Mucosa of rectum (tissue), 2 donors: Measurements from ENCODE around the gene MAP1LC3B2.

ENCODE experiments used
- H3K27ac ChIP-seq, 2 donors: one replicate each; pipeline ENCODE4 v1.7.0; 2013; ENCODE audit warnings: inconsistent platforms in 2 of 2, low read depth in 2 of 2, low read length in 2 of 2
- H3K27me3 ChIP-seq, 2 donors: one replicate each; pipeline ENCODE4 v1.7.0; 2013; ENCODE audit warnings: low read length in 2 of 2; ENCODE audit not compliant: control insufficient read depth in 2 of 2, insufficient read depth in 2 of 2
- H3K36me3 ChIP-seq, 2 donors: one replicate each; pipeline ENCODE4 v1.7.0; 2013; ENCODE audit warnings: low read length in 2 of 2; ENCODE audit not compliant: control insufficient read depth in 2 of 2, insufficient read depth in 2 of 2
- H3K4me1 ChIP-seq, 2 donors: one replicate each; pipeline ENCODE4 v1.7.0; 2013; ENCODE audit warnings: low read length in 2 of 2, mild to moderate bottlenecking in 1 of 2; ENCODE audit not compliant: control insufficient read depth in 2 of 2, insufficient read depth in 2 of 2
- H3K4me3 ChIP-seq, 2 donors: one replicate each; pipeline ENCODE4 v1.7.0; 2013; ENCODE audit warnings: low read length in 2 of 2
- H3K9ac ChIP-seq, 2 donors: one replicate each; pipeline ENCODE4 v1.7.0; 2013; ENCODE audit warnings: low read length in 2 of 2, low read depth in 1 of 2, mild to moderate bottlenecking in 1 of 2
- H3K9me3 ChIP-seq, 2 donors: one replicate each; pipeline ENCODE4 v1.7.0; 2013; ENCODE audit warnings: low read length in 2 of 2; ENCODE audit not compliant: control insufficient read depth in 2 of 2
- donor health status: healthy.
- donor health status: Normal muscosa, but diverticular disease.

Gene MAP1LC3B2

DNA sequence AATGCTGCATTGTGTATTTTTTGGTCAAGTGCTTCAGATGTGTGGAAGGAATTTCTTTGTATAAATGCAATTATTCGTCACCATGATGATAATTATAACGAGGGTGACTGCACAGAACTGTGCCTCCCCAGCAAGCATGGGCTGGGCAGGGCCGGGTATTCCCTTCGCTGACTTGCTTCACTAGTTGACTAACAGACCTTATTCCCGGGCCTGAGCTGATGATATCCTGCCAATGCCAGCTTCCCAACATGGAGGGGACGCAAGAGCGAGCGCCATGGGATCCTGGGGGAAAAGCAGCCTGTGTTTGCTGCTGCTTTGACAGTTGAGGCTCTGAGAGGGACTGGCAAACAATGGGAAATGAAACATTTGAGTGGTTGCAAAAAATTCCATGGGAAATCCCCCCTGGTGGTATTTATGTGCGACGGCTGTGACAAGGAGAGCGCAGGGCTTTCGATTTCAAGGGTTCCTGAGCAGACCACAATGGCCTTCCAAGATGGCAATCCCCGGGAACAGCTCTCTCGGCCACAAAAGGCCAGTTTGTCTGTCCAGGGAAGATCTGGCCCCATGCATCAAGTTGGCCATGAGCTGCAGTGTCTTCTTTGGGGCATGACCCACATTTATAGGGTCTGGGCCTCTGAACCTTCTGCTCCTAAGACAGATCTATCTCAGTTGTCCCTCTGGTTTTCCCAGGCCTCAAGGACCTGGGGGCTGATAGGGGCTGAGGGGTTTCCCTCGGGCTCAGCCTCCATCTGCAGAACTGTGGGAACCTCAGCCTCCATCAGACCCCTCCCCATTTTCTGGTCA is 21.9 kb upstream of the MAP1LC3B2 start:
- H3K27me3 ChIP-seq = no peaks in the 10 kb centered on the region
- H3K27ac ChIP-seq = no peak overlapping the region
- no peak overlapping the region for H3K9ac ChIP-seq
- no peak overlapping the region for H3K4me3 ChIP-seq
- no peaks in the 10 kb centered on the region for H3K36me3 ChIP-seq
- H3K9me3 ChIP-seq = no peaks in the 10 kb centered on the region
- H3K4me1 ChIP-seq = peaks cover 22 to 28% of the 10 kb centered on the region in 2 donors

DNA sequence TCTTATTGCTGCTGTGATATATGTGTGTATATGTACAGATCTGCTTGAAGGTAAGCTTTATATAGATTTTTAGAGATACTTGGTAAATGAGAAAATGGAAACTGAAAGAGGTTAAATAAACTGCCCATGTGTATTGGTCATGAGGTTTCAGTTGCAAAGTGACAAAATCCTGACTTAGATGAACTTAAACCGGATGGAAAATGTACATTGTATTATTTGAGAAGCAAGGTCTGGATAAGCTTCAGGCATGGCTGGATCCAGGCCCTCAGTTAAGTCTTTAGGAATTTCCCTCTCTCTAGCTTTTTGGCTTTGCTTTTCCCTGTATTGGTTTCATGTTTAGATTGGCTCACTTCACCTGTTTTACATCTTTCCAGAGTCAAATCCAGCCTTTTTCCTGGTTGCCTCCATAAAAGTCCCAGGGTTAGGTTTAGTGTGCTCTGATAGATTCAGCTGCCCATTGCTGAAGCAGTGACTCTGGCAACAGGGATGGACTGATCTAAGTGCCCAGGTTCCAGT is 21.0 kb upstream of the MAP1LC3B2 start:
- no peaks in the 10 kb centered on the region for H3K36me3 ChIP-seq
- no peaks in the 10 kb centered on the region for H3K9me3 ChIP-seq
- peak overlapping the region; percentile 27 to 48 for H3K27ac ChIP-seq
- H3K27me3 ChIP-seq = no peaks in the 10 kb centered on the region
- H3K9ac ChIP-seq = no peak overlapping the region
- no peak overlapping the region for H3K4me3 ChIP-seq
- H3K4me1 ChIP-seq = peaks cover 21 to 22% of the 10 kb centered on the region in 2 donors

DNA sequence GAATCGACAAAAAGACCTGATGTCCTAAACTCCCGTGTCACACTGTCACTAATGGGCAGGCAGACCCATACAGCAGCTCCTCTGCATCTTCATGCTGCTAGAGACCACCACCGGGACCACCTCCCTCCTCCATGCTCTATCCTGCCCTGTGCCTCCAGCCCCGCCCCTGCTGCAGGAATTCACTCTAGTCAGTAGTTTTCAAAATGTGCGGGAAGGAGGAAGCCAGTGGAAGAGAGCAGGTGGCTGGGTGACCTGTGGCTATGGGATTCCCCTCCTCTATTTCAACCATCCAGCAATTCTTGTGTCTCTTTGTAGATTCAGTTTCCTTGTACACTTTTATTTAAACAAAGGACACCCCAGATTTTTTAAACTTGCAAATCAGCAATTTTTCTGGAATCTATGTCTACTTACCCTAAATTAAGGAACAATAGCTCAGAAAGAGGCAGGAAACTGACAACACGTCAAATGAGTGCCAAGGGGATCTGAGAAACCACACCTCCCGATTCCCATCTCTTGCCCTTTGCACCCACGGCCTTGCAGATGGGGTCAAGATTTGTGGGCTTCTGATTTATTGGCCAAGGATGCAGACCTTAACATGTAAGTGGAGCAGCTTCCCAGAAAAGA is 20.4 kb upstream of the MAP1LC3B2 start:
- no peak overlapping the region for H3K9ac ChIP-seq
- no peaks in the 10 kb centered on the region for H3K36me3 ChIP-seq
- no peaks in the 10 kb centered on the region for H3K9me3 ChIP-seq
- H3K4me1 ChIP-seq = peaks cover 17 to 22% of the 10 kb centered on the region in 2 donors
- H3K27ac ChIP-seq = peak overlapping the region; percentile 27 to 48
- H3K4me3 ChIP-seq = no peak overlapping the region
- no peaks in the 10 kb centered on the region for H3K27me3 ChIP-seq

DNA sequence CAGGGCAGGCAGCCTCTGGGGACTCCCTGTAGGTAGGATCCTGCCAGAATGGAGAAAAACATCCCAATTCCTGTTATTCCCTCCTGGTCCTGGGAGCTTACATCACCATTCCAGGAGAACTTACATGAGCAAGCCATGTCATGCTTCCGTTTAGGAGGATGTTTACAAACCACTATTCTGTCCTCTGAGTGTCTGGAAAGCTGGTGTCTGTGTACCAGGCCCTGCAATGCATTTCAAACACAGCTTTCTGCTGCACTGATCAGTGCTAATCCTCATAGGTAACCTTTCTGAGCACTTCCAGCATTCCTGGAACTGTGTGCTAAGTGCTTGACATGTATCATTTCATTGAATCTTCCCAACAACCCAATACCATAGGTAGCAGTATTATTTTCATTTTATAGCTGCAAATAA is 19.8 kb upstream of the MAP1LC3B2 start:
- H3K27me3 ChIP-seq = no peaks in the 10 kb centered on the region
- no peak overlapping the region for H3K27ac ChIP-seq
- no peaks in the 10 kb centered on the region for H3K9me3 ChIP-seq
- H3K9ac ChIP-seq = no peak overlapping the region
- H3K4me1 ChIP-seq = peaks cover 17 to 22% of the 10 kb centered on the region in 2 donors
- no peak overlapping the region for H3K4me3 ChIP-seq
- no peaks in the 10 kb centered on the region for H3K36me3 ChIP-seq

DNA sequence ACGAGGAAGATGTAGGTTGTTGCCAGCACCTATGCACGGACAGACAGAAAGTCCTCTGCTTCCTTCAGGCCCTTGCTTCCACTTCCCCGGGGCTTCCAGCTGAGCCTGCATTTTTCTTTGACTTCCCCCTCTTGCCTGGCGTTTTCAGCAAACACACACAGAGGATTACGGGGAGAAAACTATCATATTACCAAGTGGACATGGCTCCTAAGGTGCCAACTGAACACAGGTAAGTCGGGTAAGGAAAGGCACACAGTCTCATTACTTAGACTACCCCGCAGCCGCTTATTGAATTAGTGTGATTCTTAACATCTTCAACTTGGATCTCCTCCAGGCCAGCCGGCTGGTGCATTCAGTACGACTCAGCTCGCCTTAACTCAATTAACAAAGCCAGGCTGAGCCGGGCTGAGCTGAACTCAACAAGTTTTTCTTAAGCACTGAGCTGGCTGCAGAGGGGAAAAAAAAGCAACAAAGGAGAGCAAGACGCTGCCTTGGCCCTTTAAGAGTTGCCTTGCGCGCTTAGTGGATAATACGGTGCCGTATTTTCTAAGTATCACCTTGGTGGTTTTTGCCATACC is 19.2 kb upstream of the MAP1LC3B2 start:
- Histone ChIP-seq H3K9me3 (no peaks in the 10 kb centered on the region), H3K36me3 (no peaks in the 10 kb centered on the region), H3K27ac (no peak overlapping the region), H3K9ac (peak overlapping the region in 1 of 2 donors; percentile 19), H3K4me1 (peaks cover 17 to 19% of the 10 kb centered on the region in 2 donors), H3K4me3 (no peak overlapping the region), H3K27me3 (no peaks in the 10 kb centered on the region)

DNA sequence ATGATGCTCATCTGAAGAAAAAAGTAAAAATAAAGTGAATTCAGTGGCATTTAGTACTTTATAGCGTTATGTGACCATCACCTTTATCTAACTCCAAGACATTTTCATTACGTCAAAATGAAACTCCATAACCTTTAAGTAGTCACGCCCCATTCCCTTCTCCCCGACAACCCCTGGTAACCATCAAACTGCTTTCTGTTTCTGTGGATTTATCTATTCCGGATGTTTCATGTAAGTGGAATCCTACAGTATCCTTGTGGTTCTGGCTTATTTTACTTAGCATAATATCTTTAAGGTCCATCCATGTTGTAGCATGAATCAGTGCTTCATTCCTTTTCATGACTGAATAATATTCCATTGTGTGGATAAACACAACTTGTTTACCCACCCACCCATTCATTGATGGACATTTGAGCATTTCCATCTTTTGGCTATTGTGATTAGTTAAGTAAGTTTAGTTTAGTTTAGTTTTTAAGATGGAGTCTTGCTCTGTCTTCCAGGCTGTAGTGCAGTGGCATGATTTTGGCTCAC is 18.5 kb upstream of the MAP1LC3B2 start:
- H3K4me1 ChIP-seq = peaks cover 17 to 19% of the 10 kb centered on the region in 2 donors

DNA sequence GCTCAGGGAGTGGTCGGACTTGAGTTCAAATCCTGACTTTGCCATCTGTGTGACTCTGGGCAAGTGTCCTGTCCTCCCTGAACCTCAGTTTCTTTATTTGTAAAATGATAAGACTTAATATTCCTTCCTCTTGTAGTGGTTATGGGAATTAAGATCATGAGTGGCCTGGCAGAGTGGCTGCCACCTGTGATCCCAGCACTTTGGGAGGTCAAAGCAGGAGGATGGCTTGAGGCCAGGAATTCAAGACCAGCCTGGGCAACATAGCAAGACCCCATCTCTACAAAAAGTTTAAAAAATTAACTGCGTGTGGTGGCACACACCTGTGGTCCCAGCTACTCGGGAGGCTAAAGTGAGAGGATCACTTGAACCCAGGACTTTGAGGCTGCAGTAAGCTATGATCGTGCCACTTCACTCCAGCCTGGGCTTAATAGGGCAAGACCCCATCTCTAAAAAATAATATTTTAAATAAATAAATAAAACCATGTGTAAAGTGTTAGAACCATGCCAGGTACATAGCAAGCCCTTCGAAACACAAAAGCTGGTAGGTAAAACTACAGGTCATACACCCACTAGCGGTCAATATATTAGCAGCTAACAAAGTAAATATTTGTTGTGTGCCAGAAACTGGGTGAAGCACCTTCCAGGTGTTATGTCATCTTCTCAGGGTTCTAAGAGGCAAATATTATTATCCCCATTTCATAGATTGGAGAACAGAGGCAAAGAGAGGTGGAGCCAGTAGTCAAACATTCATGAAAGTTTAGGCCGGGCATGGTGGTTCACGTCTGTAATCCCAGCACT is 17.4 kb upstream of the MAP1LC3B2 start:
- Histone ChIP-seq H3K9me3 (no peaks in the 10 kb centered on the region), H3K27me3 (no peaks in the 10 kb centered on the region), H3K27ac (no peak overlapping the region), H3K4me1 (peaks cover 17 to 19% of the 10 kb centered on the region in 2 donors), H3K9ac (no peak overlapping the region), H3K36me3 (no peaks in the 10 kb centered on the region), H3K4me3 (no peak overlapping the region)

More for the DNA sequence above, 18.5 kb upstream of the MAP1LC3B2 start:
- Histone ChIP-seq H3K27me3 (no peaks in the 10 kb centered on the region), H3K9ac (no peak overlapping the region), H3K4me3 (no peak overlapping the region), H3K36me3 (no peaks in the 10 kb centered on the region), H3K9me3 (no peaks in the 10 kb centered on the region), H3K27ac (no peak overlapping the region)

DNA sequence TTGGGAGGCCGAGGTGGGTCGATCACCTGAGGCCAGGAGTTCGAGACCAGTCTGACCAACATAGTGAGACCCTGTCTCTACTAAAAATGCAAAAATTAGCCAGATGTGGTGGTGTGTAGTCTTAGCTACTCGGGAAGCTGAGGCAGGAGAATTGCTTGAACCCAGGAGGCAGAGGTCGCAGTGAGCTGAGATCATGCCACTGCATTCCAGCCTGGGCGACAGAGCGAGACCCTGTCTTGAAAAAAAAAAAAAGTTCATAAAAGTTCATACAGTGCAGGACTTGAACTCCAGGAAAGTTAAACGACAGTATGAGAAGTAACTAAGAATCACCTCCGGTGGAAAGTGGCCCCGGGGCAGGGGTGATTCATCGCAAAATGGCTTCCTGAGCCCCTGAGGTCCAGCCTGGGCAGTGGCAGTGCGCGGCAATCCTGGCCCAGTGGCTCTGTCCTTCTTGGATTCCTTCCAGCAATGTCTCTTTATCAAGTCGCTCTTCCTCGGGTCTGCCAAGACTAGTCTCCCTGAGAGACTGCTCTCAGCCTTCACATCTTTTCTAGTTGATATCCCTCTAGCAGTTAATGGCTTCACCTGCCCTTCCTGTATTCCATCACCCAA is 16.7 kb upstream of the MAP1LC3B2 start:
- H3K9me3 ChIP-seq = no peaks in the 10 kb centered on the region
- H3K27ac ChIP-seq = no peak overlapping the region
- no peaks in the 10 kb centered on the region for H3K27me3 ChIP-seq
- H3K36me3 ChIP-seq = no peaks in the 10 kb centered on the region
- no peak overlapping the region for H3K4me3 ChIP-seq
- H3K4me1 ChIP-seq = peaks cover 17 to 19% of the 10 kb centered on the region in 2 donors
- H3K9ac ChIP-seq = no peak overlapping the region

DNA sequence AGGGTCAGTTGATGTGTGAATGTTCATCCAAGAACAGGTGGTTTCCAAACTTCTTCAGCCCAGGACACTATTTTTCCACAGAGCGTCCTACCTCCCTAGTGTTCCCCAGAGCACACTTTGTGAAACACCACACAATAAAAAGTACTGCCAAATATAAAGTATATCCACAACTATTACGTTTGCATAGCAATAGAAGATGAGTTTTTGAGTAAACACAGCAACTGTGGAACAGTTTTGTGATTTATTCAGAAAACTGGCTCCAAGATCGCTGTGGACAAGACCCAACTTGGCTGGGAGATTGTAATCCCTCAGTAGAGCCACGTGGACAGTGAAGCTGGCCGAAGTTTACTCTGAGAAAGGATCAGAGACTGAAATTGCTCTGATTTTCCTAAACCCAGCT is 14.5 kb upstream of the MAP1LC3B2 start:
- no peak overlapping the region for H3K4me3 ChIP-seq
- H3K36me3 ChIP-seq = no peaks in the 10 kb centered on the region
- H3K9me3 ChIP-seq = no peaks in the 10 kb centered on the region
- peaks cover 2 to 6% of the 10 kb centered on the region in 2 donors for H3K4me1 ChIP-seq
- no peaks in the 10 kb centered on the region for H3K27me3 ChIP-seq
- H3K27ac ChIP-seq = no peak overlapping the region
- no peak overlapping the region for H3K9ac ChIP-seq
